Measurements from ENCODE around the gene DOK6. TPM values are rescaled to one million over a fixed set of nuclear protein-coding genes. Genes with fewer than 3 reads are reported as not detected.

Gene DOK6
- total and polyA plus RNA-seq, 2 of the 13 experiments (the other 11 are each of a cell fraction or from before 2014, with no cell fraction given), result 17.0 to 17.2 TPM

DNA sequence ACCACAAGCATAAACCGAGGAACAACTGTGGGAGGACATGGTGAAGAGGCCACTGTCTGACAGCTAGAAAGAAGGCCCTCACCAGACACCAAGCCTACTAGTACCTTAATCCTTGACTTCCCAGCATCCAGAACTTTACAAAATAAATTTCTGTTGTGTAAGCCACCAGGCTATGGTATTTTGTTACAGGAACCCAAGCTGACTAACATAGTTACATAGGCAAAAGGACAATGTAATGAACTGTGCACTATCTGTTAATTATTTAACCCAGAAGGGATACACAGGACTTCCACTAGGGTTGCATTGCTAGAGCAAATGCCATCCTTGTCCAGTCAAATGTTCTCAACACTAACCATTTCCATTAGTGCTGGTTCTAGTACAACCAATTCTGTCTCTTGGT is 47.7 kb upstream of the DOK6 start (continued):
- TF ChIP-seq SP140L (CRISPR knock-in tag; IDR thresholded peaks at IDR 0.05; ENCODE audit: borderline replicate concordance) (no peak), GATAD2A (CRISPR knock-in tag; IDR thresholded peaks at IDR 0.05) (peak; percentile 64), ZSCAN12 (CRISPR knock-in tag; IDR thresholded peaks at IDR 0.05) (no peak), ATM (IDR thresholded peaks at IDR 0.05; ENCODE audit: borderline replicate concordance) (peak; percentile 93; the same call in 1 of the 2 replicates), ZNF12 (CRISPR knock-in tag; IDR thresholded peaks at IDR 0.05) (peak; percentile 87), RBFOX2 (IDR thresholded peaks at IDR 0.05; ENCODE audit: low read depth, low read length) (no peak), ATF1 (CRISPR knock-in tag; IDR thresholded peaks at IDR 0.05) (no peak), RAD21 (CRISPR knock-in tag; IDR thresholded peaks at IDR 0.05) (no peak), ETV5 (CRISPR knock-in tag; IDR thresholded peaks at IDR 0.05; ENCODE audit: borderline replicate concordance) (0 out of 2 replicates have a peak, but pooled peaks have one; percentile 10), SALL2 (CRISPR knock-in tag; IDR thresholded peaks at IDR 0.05) (no peak), ZNF850 (CRISPR knock-in tag; conservative IDR thresholded peaks at IDR 0.05) (no peak), ZNF773 (CRISPR knock-in tag; IDR thresholded peaks at IDR 0.05; ENCODE audit: borderline replicate concordance) (no peak), HDAC1 (CRISPR knock-in tag; IDR thresholded peaks at IDR 0.05) (peak; percentile 52; the same call in 1 of the 2 replicates), HNRNPLL (IDR thresholded peaks at IDR 0.05; ENCODE audit: low read depth, low read length, poor library complexity, severe bottlenecking) (no peak), MXI1 (IDR thresholded peaks at IDR 0.05; ENCODE audit: borderline replicate concordance, low read depth, low read length) (no peak)
- TF ChIP-seq, protein P1, sequence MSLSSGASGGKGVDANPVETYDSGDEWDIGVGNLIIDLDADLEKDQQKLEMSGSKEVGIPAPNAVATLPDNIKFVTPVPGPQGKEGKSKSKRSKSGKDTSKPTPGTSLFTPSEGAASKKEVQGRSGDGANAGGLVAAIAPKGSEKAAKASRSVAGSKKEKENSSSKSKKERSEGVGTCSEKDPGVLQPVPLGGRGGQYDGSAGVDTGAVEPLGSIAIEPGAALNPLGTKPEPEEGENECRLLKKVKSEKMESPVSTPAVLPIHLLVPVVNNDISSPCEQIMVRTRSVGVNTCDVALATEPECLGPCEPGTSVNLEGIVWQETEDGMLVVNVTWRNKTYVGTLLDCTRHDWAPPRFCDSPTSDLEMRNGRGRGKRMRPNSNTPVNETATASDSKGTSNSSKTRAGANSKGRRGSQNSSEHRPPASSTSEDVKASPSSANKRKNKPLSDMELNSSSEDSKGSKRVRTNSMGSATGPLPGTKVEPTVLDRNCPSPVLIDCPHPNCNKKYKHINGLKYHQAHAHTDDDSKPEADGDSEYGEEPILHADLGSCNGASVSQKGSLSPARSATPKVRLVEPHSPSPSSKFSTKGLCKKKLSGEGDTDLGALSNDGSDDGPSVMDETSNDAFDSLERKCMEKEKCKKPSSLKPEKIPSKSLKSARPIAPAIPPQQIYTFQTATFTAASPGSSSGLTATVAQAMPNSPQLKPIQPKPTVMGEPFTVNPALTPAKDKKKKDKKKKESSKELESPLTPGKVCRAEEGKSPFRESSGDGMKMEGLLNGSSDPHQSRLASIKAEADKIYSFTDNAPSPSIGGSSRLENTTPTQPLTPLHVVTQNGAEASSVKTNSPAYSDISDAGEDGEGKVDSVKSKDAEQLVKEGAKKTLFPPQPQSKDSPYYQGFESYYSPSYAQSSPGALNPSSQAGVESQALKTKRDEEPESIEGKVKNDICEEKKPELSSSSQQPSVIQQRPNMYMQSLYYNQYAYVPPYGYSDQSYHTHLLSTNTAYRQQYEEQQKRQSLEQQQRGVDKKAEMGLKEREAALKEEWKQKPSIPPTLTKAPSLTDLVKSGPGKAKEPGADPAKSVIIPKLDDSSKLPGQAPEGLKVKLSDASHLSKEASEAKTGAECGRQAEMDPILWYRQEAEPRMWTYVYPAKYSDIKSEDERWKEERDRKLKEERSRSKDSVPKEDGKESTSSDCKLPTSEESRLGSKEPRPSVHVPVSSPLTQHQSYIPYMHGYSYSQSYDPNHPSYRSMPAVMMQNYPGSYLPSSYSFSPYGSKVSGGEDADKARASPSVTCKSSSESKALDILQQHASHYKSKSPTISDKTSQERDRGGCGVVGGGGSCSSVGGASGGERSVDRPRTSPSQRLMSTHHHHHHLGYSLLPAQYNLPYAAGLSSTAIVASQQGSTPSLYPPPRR (CRISPR knock-in tag; IDR thresholded peaks at IDR 0.05; ENCODE audit: borderline replicate concordance), result 0 out of 2 replicates have a peak, but pooled peaks have one; percentile 32
- TF ChIP-seq, protein P2, sequence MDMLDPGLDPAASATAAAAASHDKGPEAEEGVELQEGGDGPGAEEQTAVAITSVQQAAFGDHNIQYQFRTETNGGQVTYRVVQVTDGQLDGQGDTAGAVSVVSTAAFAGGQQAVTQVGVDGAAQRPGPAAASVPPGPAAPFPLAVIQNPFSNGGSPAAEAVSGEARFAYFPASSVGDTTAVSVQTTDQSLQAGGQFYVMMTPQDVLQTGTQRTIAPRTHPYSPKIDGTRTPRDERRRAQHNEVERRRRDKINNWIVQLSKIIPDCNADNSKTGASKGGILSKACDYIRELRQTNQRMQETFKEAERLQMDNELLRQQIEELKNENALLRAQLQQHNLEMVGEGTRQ (IDR thresholded peaks at IDR 0.05; ENCODE audit: low read depth, low read length), result no peak
- TF ChIP-seq, protein P2 (CRISPR knock-in tag; IDR thresholded peaks at IDR 0.05; ENCODE audit: borderline replicate concordance), result no peak
- TF ChIP-seq, protein P3, sequence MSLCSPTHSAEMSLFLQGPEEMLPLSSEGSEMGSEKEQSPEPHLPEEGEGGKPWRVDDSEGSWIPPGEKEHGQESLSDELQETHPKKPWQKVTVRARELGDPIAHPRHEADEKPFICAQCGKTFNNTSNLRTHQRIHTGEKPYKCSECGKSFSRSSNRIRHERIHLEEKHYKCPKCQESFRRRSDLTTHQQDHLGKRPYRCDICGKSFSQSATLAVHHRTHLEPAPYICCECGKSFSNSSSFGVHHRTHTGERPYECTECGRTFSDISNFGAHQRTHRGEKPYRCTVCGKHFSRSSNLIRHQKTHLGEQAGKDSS (CRISPR knock-in tag; IDR thresholded peaks at IDR 0.05; ENCODE audit: borderline replicate concordance, low read depth), result 0 out of 2 replicates have a peak, but pooled peaks have one; percentile 26
- TF ChIP-seq, protein P4, sequence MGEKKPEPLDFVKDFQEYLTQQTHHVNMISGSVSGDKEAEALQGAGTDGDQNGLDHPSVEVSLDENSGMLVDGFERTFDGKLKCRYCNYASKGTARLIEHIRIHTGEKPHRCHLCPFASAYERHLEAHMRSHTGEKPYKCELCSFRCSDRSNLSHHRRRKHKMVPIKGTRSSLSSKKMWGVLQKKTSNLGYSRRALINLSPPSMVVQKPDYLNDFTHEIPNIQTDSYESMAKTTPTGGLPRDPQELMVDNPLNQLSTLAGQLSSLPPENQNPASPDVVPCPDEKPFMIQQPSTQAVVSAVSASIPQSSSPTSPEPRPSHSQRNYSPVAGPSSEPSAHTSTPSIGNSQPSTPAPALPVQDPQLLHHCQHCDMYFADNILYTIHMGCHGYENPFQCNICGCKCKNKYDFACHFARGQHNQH (CRISPR knock-in tag; IDR thresholded peaks at IDR 0.05), result 0 out of 2 replicates have a peak, but pooled peaks have one; percentile 40
- TF ChIP-seq, protein P5, sequence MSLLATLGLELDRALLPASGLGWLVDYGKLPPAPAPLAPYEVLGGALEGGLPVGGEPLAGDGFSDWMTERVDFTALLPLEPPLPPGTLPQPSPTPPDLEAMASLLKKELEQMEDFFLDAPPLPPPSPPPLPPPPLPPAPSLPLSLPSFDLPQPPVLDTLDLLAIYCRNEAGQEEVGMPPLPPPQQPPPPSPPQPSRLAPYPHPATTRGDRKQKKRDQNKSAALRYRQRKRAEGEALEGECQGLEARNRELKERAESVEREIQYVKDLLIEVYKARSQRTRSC (CRISPR knock-in tag; IDR thresholded peaks at IDR 0.05; ENCODE audit: low read depth), result no peak
